B cell (primary cell): ENCODE measurements around the gene LRRC43.

Source experiments
- EZH2 ChIP-seq: IDR thresholded peaks from 2 replicates; pipeline ENCODE4 v1.6.1; 2012; ENCODE audit warnings: borderline replicate concordance, low read depth, mild to moderate bottlenecking, moderate library complexity, low read length; ENCODE audit not compliant: insufficient read depth, poor library complexity, severe bottlenecking
- TF ChIP-seq, protein P1 (sequence below): fragments of 200-600 bp; IDR thresholded peaks from one replicate; pipeline ENCODE4 v1.8.0; 2022; ENCODE audit warnings: antibody characterized with exemption, mild to moderate bottlenecking

- TF ChIP-seq, protein P1, sequence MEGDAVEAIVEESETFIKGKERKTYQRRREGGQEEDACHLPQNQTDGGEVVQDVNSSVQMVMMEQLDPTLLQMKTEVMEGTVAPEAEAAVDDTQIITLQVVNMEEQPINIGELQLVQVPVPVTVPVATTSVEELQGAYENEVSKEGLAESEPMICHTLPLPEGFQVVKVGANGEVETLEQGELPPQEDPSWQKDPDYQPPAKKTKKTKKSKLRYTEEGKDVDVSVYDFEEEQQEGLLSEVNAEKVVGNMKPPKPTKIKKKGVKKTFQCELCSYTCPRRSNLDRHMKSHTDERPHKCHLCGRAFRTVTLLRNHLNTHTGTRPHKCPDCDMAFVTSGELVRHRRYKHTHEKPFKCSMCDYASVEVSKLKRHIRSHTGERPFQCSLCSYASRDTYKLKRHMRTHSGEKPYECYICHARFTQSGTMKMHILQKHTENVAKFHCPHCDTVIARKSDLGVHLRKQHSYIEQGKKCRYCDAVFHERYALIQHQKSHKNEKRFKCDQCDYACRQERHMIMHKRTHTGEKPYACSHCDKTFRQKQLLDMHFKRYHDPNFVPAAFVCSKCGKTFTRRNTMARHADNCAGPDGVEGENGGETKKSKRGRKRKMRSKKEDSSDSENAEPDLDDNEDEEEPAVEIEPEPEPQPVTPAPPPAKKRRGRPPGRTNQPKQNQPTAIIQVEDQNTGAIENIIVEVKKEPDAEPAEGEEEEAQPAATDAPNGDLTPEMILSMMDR: no peak
- no peak for TF ChIP-seq EZH2
Observed at GRCh38 chr12:122194804-122195203, 11.9 kb downstream of the LRRC43 start.
